CD14-positive monocyte (primary cell): ENCODE data around the gene ADAMTS7. TPM values are rescaled to one million over a fixed set of nuclear protein-coding genes. Genes with fewer than 3 reads are reported as not detected.
"Not testable (repeated sequence)": the region's sequence is repeated elsewhere in the genome, so short reads cannot be mapped to it uniquely, and the experiment has no call there.

ENCODE experiments used
- DNase-seq, 3 donors: peaks; one replicate each; pipeline ENCODE4 v3.0.0-alpha.2; 2011 to 2022
- H2AFZ ChIP-seq: 2 replicates; pipeline ENCODE4 v1.6.0; 2012; ENCODE audit warnings: mild to moderate bottlenecking, low read depth, low read length, inconsistent platforms; ENCODE audit not compliant: insufficient read depth, poor library complexity, severe bottlenecking
- H3K27ac ChIP-seq, 2 donors: 1 replicate in 1 of 2; 2 replicates in 1 of 2; pipeline ENCODE4 v1.5.1; 2012 to 2013; ENCODE audit warnings: low read length in 2 of 2, control low read depth in 1 of 2, inconsistent platforms in 1 of 2, low read depth in 1 of 2, mild to moderate bottlenecking in 1 of 2
- H3K27me3 ChIP-seq, 2 donors: one replicate each; pipeline versions ENCODE4 v1.6.0 to v1.6.1; 2011 to 2013; ENCODE audit warnings: low read length in 2 of 2; ENCODE audit not compliant: control insufficient read depth in 2 of 2, insufficient read depth in 2 of 2
- H3K36me3 ChIP-seq, 2 donors: replicated peaks in 1 of 2; 1 replicate in 1 of 2; 2 replicates in 1 of 2; pipeline versions ENCODE4 v1.5.1 to v1.6.1; 2012 to 2013; ENCODE audit warnings: low read length in 2 of 2, control low read depth in 1 of 2, inconsistent platforms in 1 of 2, mild to moderate bottlenecking in 1 of 2; ENCODE audit not compliant: insufficient read depth in 2 of 2, control insufficient read depth in 1 of 2
- H3K4me1 ChIP-seq, 2 donors: 1 replicate in 1 of 2; 2 replicates in 1 of 2; pipeline versions ENCODE4 v1.5.1 to v1.6.1; 2012 to 2013; ENCODE audit warnings: low read length in 2 of 2, control low read depth in 1 of 2, inconsistent platforms in 1 of 2, mild to moderate bottlenecking in 1 of 2, moderate library complexity in 1 of 2; ENCODE audit not compliant: insufficient read depth in 2 of 2, control insufficient read depth in 1 of 2
- H3K4me2 ChIP-seq: replicated peaks from 2 replicates; pipeline ENCODE3; 2012; ENCODE audit warnings: low read length, moderate library complexity, mild to moderate bottlenecking; ENCODE audit not compliant: poor library complexity, severe bottlenecking; ENCODE audit errors: extremely low read depth
- H3K4me3 ChIP-seq, 3 experiments: fragments of 200-600 bp in 1 of 3; sonication (generic) in 1 of 3; replicated peaks in 1 of 3; 1 replicate in 2 of 3; 2 replicates in 1 of 3; pipeline ENCODE4 v1.5.1; 2011 to 2013; ENCODE audit warnings: low read length in 3 of 3, mild to moderate bottlenecking in 3 of 3, control low read depth in 2 of 3, low read depth in 2 of 3, inconsistent platforms in 1 of 3, moderate library complexity in 1 of 3
- H3K79me2 ChIP-seq: 2 replicates; pipeline ENCODE4 v1.6.0; 2012; ENCODE audit warnings: mild to moderate bottlenecking, control low read depth, inconsistent platforms, low read length, moderate library complexity; ENCODE audit not compliant: insufficient read depth
- H3K9ac ChIP-seq: 2 replicates; pipeline ENCODE4 v1.6.0; 2017; ENCODE audit warnings: low read length, mild to moderate bottlenecking; ENCODE audit not compliant: insufficient read depth, poor library complexity, severe bottlenecking
- H3K9me3 ChIP-seq, 2 donors: replicated peaks in 1 of 2; 1 replicate in 1 of 2; 2 replicates in 1 of 2; pipeline versions ENCODE4 v1.5.1 to v1.6.1; 2012 to 2013; ENCODE audit warnings: low read length in 2 of 2, control low read depth in 1 of 2; ENCODE audit not compliant: control insufficient read depth in 1 of 2, insufficient read depth in 1 of 2
- H4K20me1 ChIP-seq: 2 replicates; pipeline ENCODE4 v1.6.0; 2012; ENCODE audit warnings: mild to moderate bottlenecking, low read length, control low read depth, moderate library complexity; ENCODE audit not compliant: insufficient read depth
- H3K27ac Mint-ChIP-seq, 7 donors: one replicate each; pipeline ENCODE4 v1.8.0; 2020; ENCODE audit warnings: mild to moderate bottlenecking in 7 of 7, mixed read lengths in 7 of 7, moderate library complexity in 6 of 7, inconsistent platforms in 2 of 7
- H3K27me3 Mint-ChIP-seq, 3 donors: one replicate each; pipeline ENCODE4 v1.8.0; 2021 to 2022; ENCODE audit warnings: low read depth in 3 of 3, mild to moderate bottlenecking in 3 of 3, mixed read lengths in 3 of 3, moderate library complexity in 3 of 3, inconsistent platforms in 1 of 3
- H3K36me3 Mint-ChIP-seq, 2 donors: one replicate each; pipeline ENCODE4 v1.8.0; 2020; ENCODE audit warnings: mixed read lengths in 2 of 2, inconsistent platforms in 1 of 2, mild to moderate bottlenecking in 1 of 2
- H3K4me1 Mint-ChIP-seq: one replicate; pipeline ENCODE4 v1.8.0; 2020; ENCODE audit warnings: mild to moderate bottlenecking, mixed read lengths
- H3K4me3 Mint-ChIP-seq, 2 donors: one replicate each; pipeline ENCODE4 v1.8.0; 2020; ENCODE audit warnings: mild to moderate bottlenecking in 2 of 2, mixed read lengths in 2 of 2, moderate library complexity in 1 of 2
- H3K9me3 Mint-ChIP-seq, 7 donors: one replicate each; pipeline ENCODE4 v1.8.0; 2020 to 2022; ENCODE audit warnings: mixed read lengths in 7 of 7, mild to moderate bottlenecking in 6 of 7, moderate library complexity in 6 of 7, inconsistent platforms in 2 of 7
- CTCF ChIP-seq: fragments of 200-600 bp; IDR thresholded peaks from one replicate; pipeline ENCODE4 v1.8.0; 2022; ENCODE audit warnings: antibody characterized with exemption, mild to moderate bottlenecking
- WGBS: methylation state at CpG from one replicate; pipeline ENCODE4 v1.1.5; 2013; ENCODE audit warnings: missing lambda C conversion rate; ENCODE audit not compliant: insufficient coverage; 5-methylcytosine and 5-hydroxymethylcytosine counted together
- intact Hi-C, 2 donors: fragments of 100-400 bp; cut with micrococcal nuclease; formaldehyde crosslinking; loops; one replicate each; pipeline versions ENCODE4 v1.15.0 to v1.15.1; 2023
- polyA plus RNA-seq, 3 donors: library from polyadenylated mRNA; depleted of rRNA in 1 of 3; unstranded in 2 of 3; stranded (reverse) in 1 of 3; fragments of 300-500 nt in 2 of 3; fragments of >200 nt in 1 of 3; fragmentation: Illumina TruSeq in 2 of 3; gene quantifications; 1 replicate in 2 of 3; 2 replicates in 1 of 3; pipeline ENCODE4 v1.2.3, GENCODE V29; 2012 to 2021

ADAMTS7 gene
- polyA plus RNA-seq, 3 donors = not detected

- Mint-ChIP-seq H3K27ac (peak overlapping the region in 1 of 7 donors; percentile 13), H3K4me3 (peak overlapping the region; percentile 24 to 80)
- H3K4me1 Mint-ChIP-seq, H3K27ac ChIP-seq, H3K27me3 Mint-ChIP-seq, H4K20me1 ChIP-seq, H3K9me3 Mint-ChIP-seq, H3K36me3 ChIP-seq, H3K9me3 ChIP-seq, H3K9ac ChIP-seq, H3K4me1 ChIP-seq, H3K79me2 ChIP-seq, H3K27me3 ChIP-seq, H3K36me3 Mint-ChIP-seq, H3K4me3 ChIP-seq: not testable (repeated sequence)
- peak; percentile 66 for TF ChIP-seq CTCF
- Histone ChIP-seq H2AFZ (peak overlapping the region; percentile 31), H3K4me2 (peak overlapping the region; percentile 29)
- 5% methylated on average over 24 of the region's 28 CpGs for WGBS
- intact Hi-C loops = loop anchor here in 1 of 2 donors (2.0 kb wide), 1 partner anchor 132 kb away; no protein-coding TSS in a partner anchor
- DNase-seq = peak; percentile 80 to 86 (median 84)
Observed at GRCh38 chr15:78750974-78751601, 60.2 kb downstream of the ADAMTS7 start.

- intact Hi-C loops = loop anchor here in 1 of 2 donors (2.0 kb wide), 1 partner anchor 132 kb away; no protein-coding TSS in a partner anchor
- H3K4me1 ChIP-seq = peaks cover 4 to 8% of the 10 kb centered on the region in 2 donors
- Mint-ChIP-seq H3K4me3 (peak overlapping the region; percentile 24 to 80), H3K27me3 (peaks cover 4 to 7% (median 4%) of the 10 kb centered on the region in 3 donors), H3K4me1 (peaks cover 5% of the 10 kb centered on the region), H3K36me3 (no peaks in the 10 kb centered on the region), H3K27ac (peak overlapping the region in 1 of 7 donors; percentile 13), H3K9me3 (no peaks in the 10 kb centered on the region)
- TF ChIP-seq CTCF = no peak
- no peaks in the 10 kb centered on the region for H3K9me3 ChIP-seq
- H3K4me3 ChIP-seq = no peak overlapping the region
- no peak for DNase-seq
- 67% methylated on average over 5 of the region's 7 CpGs for WGBS
- no peaks in the 10 kb centered on the region for H3K36me3 ChIP-seq
- H3K4me2 ChIP-seq = peak overlapping the region; percentile 29
- no peaks in the 10 kb centered on the region for H3K79me2 ChIP-seq
- H3K27ac ChIP-seq = no peak overlapping the region
- no peaks in the 10 kb centered on the region for H3K27me3 ChIP-seq
- no peak overlapping the region for H3K9ac ChIP-seq
- H4K20me1 ChIP-seq = no peaks in the 10 kb centered on the region
- H2AFZ ChIP-seq = peak overlapping the region; percentile 31
Observed at GRCh38 chr15:78750566-78750965, 60.7 kb downstream of the ADAMTS7 start.
